HG02970 (cell line): Measurements from ENCODE around the gene SIGMAR1.

Experiments
- ATAC-seq: cut with Tn5 transposase; IDR thresholded peaks from one replicate; pipeline ENCODE4 v1.9.1; 2021; ENCODE audit warnings: mild to moderate bottlenecking, moderate library complexity, moderate number of reproducible peaks; ENCODE audit not compliant: unreplicated experiment, low FRiP score

SIGMAR1 gene

GRCh38 chr9:34607331-34607730 is 30.3 kb downstream of the SIGMAR1 start:
- no peak for ATAC-seq

DNA sequence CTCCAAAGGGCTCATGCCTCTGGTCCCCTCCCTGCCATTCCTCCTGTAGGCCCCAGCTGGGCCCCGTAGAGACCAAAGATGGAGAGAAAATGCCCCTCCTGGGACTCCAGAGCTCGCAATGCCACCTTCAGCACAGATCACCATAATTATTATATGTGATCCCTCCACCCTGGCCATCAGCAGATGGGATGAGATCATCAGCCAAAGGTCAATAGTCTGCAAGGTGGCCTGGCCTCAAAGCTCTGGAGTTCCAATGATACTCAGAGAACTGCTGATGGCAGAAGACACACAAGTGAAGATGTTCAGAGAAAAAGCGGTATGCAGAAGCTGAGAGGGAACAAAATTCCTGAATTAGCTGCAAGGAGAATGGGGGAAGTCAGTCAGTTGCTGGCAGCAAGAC is 30.7 kb downstream of the SIGMAR1 start:
- no peak for ATAC-seq

DNA sequence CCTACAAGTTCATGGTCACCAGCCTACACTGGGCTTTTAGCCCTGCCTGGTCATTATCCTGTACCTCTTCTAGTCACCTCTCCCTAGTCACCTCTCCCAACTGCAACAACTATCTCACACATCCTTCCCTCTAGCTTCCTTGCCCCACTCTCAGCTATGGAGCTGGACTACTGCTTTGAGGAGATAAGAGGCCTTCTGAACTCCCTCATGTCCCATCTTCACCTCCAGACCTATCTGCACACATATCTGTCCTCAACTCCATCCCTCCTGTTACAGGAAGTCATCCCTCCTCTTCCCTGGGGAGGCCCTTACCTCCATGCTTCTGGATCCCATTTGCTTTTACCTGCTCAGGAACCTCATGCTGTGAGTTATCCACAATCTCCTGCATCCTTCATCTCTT is 31.4 kb downstream of the SIGMAR1 start:
- no peak for ATAC-seq

DNA sequence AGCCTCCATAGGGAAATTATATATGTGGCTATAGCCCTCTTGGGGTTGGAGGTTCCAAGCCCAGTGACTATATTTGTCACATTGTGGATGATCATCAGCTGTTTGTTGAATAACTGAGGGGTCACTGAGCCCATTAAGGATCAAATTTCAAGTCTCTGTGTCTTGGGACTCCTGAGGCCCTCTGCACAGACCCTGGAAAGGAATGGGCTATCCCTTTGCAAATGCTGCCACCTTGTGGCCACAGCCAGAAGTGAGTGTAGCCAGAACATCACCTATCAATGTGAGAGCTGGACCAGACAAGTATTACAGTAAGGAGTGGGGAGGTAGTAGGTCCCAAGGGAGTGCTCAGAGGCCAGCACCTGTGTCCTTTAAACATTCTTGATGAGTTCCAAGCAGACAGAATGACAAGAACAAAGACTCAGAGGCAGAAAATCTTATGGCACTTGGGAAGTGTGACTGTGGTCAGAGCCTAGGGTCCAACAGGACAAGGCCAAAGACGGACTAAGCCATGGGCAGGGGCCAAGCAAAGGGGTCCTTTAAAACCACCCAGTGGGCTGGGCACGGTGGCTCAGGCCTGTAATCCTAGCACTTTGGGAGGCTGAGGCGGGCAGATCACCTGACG is 33.9 kb downstream of the SIGMAR1 start:
- peak; percentile 73 for ATAC-seq

GRCh38 chr9:34601937-34602573 is 35.5 kb downstream of the SIGMAR1 start:
- no peak for ATAC-seq

GRCh38 chr9:34600908-34601307 is 36.7 kb downstream of the SIGMAR1 start:
- ATAC-seq = no peak

GRCh38 chr9:34599546-34599945 is 38.0 kb downstream of the SIGMAR1 start:
- ATAC-seq = no peak

GRCh38 chr9:34594177-34594576 is 43.4 kb downstream of the SIGMAR1 start:
- ATAC-seq = no peak

GRCh38 chr9:34592895-34593601 is 44.5 kb downstream of the SIGMAR1 start:
- ATAC-seq = no peak

DNA sequence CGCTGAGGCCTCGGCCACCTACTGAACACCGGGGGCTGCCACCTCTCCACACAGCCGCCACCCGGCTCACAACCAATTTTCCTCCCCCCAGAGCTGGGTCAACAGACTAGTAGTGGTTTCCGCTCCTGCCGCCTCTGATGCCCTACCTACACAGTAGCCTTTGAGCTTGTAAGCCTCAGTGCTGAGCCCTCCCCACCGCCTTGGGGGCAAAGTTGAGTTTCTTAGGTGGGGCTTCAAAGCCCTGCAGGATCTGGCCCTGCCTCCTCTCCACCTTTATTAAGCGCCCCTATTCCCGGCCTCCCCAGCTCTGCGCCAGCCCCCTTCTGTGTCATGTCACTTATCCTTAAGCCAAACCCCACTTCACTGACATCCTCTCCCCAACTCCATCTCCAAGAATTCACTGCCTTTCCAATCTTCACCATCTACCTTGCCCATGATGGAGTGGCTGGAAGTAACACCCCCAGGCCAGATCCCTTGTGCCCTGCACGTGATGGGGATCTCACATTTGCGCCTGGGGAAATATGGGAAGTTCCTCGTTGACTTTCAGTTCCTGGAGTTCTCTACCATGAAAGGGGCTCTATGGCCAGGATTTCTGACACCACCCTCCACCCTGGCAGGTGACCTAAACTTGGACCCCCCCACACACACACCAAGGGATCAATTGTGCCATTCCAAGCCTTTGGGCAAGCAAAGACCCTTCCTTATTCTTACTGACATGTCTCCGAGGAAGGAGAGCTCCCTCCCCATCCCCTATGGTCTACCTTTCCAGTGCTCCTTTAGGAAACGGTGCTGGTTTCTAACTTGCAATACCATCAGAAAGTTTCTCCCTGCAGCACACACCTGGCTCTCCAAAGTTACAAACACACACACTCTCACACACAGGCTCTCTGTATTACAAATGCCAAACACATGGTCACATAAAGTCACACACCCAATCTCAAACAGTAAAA is 45.4 kb downstream of the SIGMAR1 start:
- ATAC-seq = no peak

GRCh38 chr9:34591248-34591916 is 46.2 kb downstream of the SIGMAR1 start:
- ATAC-seq = no peak

DNA sequence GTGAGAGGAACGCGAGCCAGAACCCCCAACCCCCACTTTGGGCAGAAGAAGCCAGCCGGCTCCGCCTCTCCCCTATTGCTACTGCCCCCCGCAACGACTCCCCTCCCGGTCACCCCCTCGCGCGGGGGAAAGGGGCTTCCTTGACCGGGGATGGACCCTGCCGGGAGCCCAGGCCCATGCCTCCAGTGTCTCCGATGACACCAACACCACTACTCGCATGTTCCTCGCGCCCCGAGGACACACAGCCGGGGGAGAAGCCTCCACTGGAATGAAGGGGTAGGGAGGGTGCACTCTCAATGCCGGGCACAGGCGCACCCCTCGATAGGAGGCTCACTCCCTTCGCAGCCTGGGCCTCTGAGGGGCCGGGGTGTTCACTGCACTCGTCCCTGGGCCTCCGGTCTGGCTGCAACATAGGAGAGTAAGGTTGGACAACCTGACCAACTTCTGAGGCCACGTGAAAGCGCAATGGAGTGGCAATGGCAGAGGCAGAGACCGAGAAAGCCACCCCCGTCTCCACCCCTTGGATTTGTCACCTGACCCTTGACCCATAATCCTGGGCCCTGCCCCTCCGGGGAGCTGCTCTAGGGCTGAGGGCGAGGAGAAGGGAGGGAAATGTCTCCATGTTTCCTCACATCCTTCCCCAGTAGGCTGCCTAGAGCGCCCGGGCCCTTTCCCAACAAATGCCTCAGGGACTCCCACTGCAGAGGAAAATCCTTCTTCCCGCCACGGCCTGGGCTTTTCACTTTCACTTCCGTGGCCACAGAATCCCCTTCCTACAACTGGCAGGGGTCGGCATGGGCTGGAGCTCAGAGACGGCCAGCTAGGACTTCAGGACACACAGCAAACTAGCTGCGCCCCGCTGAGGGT is 47.0 kb downstream of the SIGMAR1 start:
- no peak for ATAC-seq

DNA sequence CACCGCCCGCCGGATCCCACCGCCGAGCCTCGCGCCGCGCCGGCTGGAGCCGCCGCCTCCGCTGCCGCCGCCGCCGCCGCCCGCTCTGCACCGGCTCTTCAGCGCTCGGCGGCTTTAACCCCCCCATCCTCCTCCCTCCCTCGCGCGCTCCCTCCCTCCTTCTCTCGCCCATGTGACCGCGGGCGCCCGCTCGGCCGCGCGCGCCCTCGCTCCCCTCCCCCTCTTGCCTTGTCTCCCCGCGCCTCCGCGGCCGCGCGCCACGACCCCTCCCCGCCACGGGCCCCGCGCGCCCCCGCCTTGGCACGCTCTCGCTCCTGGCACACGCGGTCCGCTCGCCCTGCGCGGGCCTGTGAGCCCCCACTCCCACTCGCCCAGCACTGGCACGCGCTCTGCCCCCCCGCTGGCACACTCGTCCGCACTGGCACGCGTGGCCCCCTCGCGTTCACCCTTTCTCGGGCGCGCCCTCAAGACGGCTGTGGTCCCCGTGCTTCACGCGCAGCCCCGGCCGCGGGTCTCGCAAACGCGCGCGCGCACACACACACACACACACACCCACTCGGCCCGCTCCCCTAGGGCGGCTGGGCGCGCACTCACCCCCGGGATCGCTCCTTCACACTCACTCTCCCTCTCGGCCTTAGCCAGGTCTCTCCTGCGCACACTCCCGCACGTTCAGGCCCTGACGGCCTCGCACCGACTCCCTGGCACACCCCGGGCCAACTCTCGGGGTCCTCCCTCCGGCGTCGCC is 47.8 kb downstream of the SIGMAR1 start, which contains the start of gene CNTFR:
TSS of gene CNTFR (minus strand) at position 89 of the 745 bp plus-strand sequence. CDS start 20,743 bp downstream, outside the sequence.
- ATAC-seq = no peak

DNA sequence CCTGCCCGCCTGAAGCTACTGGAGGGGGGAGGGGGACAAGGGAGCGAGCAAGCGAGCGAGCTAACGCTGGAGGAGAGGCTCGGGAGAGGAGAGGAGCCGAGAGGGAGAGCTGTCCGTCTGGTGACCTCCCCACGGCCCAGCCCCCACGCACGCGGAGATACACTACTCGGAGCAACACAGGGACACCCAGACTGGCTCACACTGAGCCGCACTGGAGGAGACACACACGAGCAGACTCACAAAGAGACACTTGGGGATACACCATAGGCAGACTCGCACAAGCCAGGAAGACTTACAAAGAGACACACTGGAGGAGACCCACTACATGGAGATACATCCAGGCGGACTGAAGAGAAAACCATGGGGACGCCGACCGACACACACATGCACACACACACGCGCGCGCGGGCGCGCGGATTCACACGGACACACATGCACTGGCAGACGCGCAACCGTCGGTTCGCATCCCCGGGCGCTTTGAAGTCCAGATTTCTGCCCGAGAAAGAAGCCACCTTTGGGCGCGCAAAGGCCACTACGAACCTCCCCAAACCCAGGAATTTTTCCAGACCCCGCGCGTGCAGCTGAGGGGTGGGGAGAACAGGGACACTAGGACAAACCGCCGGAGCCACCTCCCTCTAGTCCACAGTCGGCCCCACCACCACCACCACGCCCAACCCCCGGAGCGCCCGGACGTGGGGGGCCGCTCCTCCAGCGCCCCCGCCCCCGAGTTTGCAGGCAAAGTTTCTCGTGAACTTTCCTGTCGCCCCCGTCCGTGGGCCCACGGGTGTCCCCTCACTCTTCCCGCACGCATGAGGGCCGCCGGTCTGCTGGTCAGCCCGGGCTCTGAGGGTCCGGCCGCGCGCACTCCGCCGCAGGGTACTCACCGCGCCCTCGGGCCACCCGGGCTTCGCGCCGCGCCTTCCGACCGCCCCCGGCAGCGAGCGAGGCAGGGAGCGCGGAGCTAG is 48.6 kb downstream of the SIGMAR1 start:
- ATAC-seq = no peak

- ATAC-seq = no peak
These were observed 50.3 kb downstream of the SIGMAR1 start for GRCh38 chr9:34587271-34587670.

DNA sequence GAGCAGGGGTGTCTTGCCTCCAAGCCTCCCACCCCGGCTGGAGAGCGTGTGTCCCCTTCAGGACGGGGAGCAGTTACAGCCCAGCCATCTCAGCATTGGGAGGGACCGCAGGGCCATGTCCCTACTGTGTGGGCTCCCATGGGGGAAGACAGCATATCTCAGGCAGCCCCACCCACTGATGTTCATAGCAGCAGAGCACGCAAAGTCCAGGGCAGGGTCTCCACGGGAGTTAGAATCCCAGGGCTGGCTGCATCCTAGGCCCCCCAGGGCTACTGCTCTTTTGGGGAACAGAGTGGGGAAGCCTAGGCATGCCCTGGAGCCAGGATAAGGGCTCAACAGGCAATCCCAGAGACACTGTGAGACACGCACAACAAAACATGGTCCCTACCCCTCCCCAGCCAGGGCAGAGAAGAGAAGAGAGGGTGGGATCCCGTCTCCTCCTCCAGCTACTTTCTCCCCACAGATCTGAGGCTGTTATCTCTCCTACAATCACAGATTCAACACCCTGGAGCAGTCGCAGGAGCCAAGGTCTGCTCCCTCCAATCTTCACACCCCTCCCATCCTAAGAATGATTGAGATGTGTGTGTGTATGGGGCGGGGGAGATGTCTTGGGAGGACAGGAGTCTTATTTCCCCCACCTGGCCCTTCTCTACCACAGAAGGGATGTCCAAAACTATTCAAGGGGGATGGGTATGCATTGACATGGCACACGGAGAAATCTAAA is 51.5 kb downstream of the SIGMAR1 start:
- ATAC-seq = no peak

DNA sequence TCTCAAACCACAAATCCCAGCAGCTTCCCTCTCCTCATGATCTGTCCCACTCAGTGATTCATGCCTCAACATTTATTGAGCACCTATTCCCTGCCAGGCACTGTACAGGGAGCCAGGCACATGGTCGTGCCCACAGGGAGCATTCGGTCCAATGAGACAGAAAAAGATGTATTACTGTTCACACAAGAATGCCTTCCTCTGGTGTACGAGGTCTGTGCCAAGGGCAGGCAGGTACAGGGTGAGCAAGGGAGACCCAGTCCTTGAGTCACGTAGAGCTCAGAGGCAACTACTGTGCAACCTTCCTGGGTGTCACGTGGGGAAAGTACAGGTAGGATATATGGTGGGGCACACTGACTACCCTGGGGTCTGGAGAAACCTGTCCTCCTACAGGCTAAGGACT is 52.6 kb downstream of the SIGMAR1 start:
- ATAC-seq = no peak
